Keratinocyte (primary cell): ENCODE results near the gene CDS1. TPM values are rescaled to one million over a fixed set of nuclear protein-coding genes. Genes with fewer than 3 reads are reported as not detected.
A peak's percentile ranks its signal among the peaks of the same experiment; 100 is the strongest.

Experiments used
- DNase-seq: peaks from one replicate; pipeline ENCODE4 v3.0.0-alpha.2; 2011; ENCODE audit warnings: low read depth, missing footprints, low spot score
- FAIRE-seq: peaks from 2 replicates; lab custom pipeline; 2011; peaks lifted over from hg19 to GRCh38; lab: Jason Lieb, UNC
- H2AFZ ChIP-seq: 2 replicates; pipeline ENCODE4 v1.6.0; 2012; ENCODE audit warnings: low read length, control low read depth, inconsistent platforms; ENCODE audit not compliant: control insufficient read depth
- H3K27ac ChIP-seq: 2 replicates; pipeline ENCODE4 v1.5.1; 2011; ENCODE audit warnings: low read length; ENCODE audit not compliant: control insufficient read depth, insufficient read depth
- H3K27me3 ChIP-seq: 3 replicates; pipeline ENCODE4 v1.6.0; 2011; ENCODE audit warnings: low read length; ENCODE audit not compliant: control insufficient read depth, insufficient read depth; ENCODE audit errors: extremely low read depth
- H3K36me3 ChIP-seq, 2 experiments: 2 replicates in 1 of 2; 3 replicates in 1 of 2; pipeline ENCODE4 v1.5.1; 2011; ENCODE audit warnings: low read length in 2 of 2, mild to moderate bottlenecking in 1 of 2; ENCODE audit not compliant: control insufficient read depth in 2 of 2, insufficient read depth in 2 of 2; ENCODE audit errors: extremely low read depth in 1 of 2
- H3K4me1 ChIP-seq: 3 replicates; pipeline ENCODE4 v1.5.1; 2011; ENCODE audit warnings: low read length; ENCODE audit not compliant: control insufficient read depth, insufficient read depth; ENCODE audit errors: extremely low read depth
- H3K4me2 ChIP-seq: 3 replicates; pipeline ENCODE4 v1.6.0; 2011; ENCODE audit warnings: low read depth, low read length; ENCODE audit not compliant: control insufficient read depth, insufficient read depth; ENCODE audit errors: extremely low read depth
- H3K4me3 ChIP-seq, 3 experiments: fragments of 200-600 bp in 1 of 3; sonication (generic) in 1 of 3; 2 replicates in 2 of 3; 3 replicates in 1 of 3; pipeline ENCODE4 v1.5.1; 2011 to 2016; ENCODE audit warnings: low read length in 3 of 3, mild to moderate bottlenecking in 3 of 3, control low read depth in 2 of 3, inconsistent platforms in 1 of 3, low read depth in 1 of 3, mixed read lengths in 1 of 3, mixed run types in 1 of 3, moderate library complexity in 1 of 3; ENCODE audit not compliant: control insufficient read depth in 2 of 3, insufficient read depth in 2 of 3; ENCODE audit errors: extremely low read depth in 1 of 3
- H3K79me2 ChIP-seq: 2 replicates; pipeline ENCODE4 v1.6.0; 2012; ENCODE audit warnings: low read length; ENCODE audit not compliant: control insufficient read depth, insufficient read depth
- H3K9ac ChIP-seq: 3 replicates; pipeline ENCODE4 v1.6.0; 2011; ENCODE audit warnings: low read length; ENCODE audit not compliant: control insufficient read depth, insufficient read depth; ENCODE audit errors: extremely low read depth
- H3K9me1 ChIP-seq: 3 replicates; pipeline ENCODE4 v1.6.0; 2011; ENCODE audit warnings: low read length; ENCODE audit not compliant: control insufficient read depth, insufficient read depth; ENCODE audit errors: extremely low read depth
- H3K9me3 ChIP-seq: 2 replicates; pipeline ENCODE4 v1.5.1; 2012; ENCODE audit warnings: low read depth, low read length; ENCODE audit not compliant: control insufficient read depth
- H4K20me1 ChIP-seq: 3 replicates; pipeline ENCODE4 v1.6.0; 2011; ENCODE audit warnings: low read length; ENCODE audit not compliant: control insufficient read depth, insufficient read depth; ENCODE audit errors: extremely low read depth
- EZH2 ChIP-seq: IDR thresholded peaks from one replicate; pipeline ENCODE4 v1.6.1; 2012; ENCODE audit warnings: inconsistent platforms, mild to moderate bottlenecking, low read length, moderate library complexity
- dilution Hi-C: fragments of 300-500 bp; cut with MboI; formaldehyde crosslinking; loops from one replicate; pipeline ENCODE4 v1.7.0; 2020; ENCODE audit warnings: low sequenced_read_pairs; ENCODE audit not compliant: extremely low pct_ligation_motif_present
- polyA minus RNA-seq, 3 experiments: library from RNA; depleted of rRNA, polyadenylated mRNA; stranded (reverse); fragments of >200 nt; gene quantifications; 1 replicate in 1 of 3; 2 replicates in 1 of 3; 3 replicates in 1 of 3; pipeline ENCODE4 v1.2.3, GENCODE V29; 2011
- polyA plus RNA-seq, 5 experiments: library from polyadenylated mRNA; depleted of rRNA in 3 of 5; stranded (reverse) in 3 of 5; stranded (forward) in 1 of 5; unstranded in 1 of 5; fragments of >200 nt; gene quantifications; 1 replicate in 1 of 5; 2 replicates in 3 of 5; 3 replicates in 1 of 5; pipeline versions ENCODE4 v1.2.1 to v1.2.3, GENCODE V29; 2011 to 2012; ENCODE audit warnings: missing spikeins in 2 of 5, low read depth in 1 of 5, low replicate concordance in 1 of 5
- TF ChIP-seq, protein P1 (sequence below), 3 experiments: IDR thresholded peaks in 1 of 3; conservative IDR thresholded peaks in 1 of 3; optimal IDR thresholded peaks in 1 of 3; 2 replicates in 2 of 3; 3 replicates in 1 of 3; pipeline versions ENCODE3 to v1.5.1; 2011; ENCODE audit warnings: low read length in 3 of 3, mild to moderate bottlenecking in 3 of 3, moderate library complexity in 2 of 3, control low read depth in 1 of 3, inconsistent platforms in 1 of 3; ENCODE audit not compliant: insufficient read depth in 2 of 3; ENCODE audit errors: extremely low read depth in 1 of 3

Gene CDS1
- polyA plus RNA-seq (14.1 to 21.7 TPM (median 19.9 TPM) in 3 replicates), polyA minus RNA-seq (15.8 to 22.6 TPM (median 22.5 TPM) in 3 replicates)
- 7.9 TPM for polyA plus RNA-seq (2011; ENCODE audit: low read depth)
- polyA plus RNA-seq (2011; cell fraction: cytosol; rRNA removed): 8.8 and 17.9 TPM in 2 replicates
- 18.3 and 22.4 TPM in 2 replicates for polyA plus RNA-seq (2011; cell fraction: nucleus; rRNA removed)
- polyA plus RNA-seq (2012; ENCODE audit: low replicate concordance): 12.8 and 21.2 TPM in 2 replicates
- polyA minus RNA-seq (2011; cell fraction: cytosol; rRNA and poly(A)+ RNA removed): 14.4 TPM
- polyA minus RNA-seq (2011; cell fraction: nucleus; rRNA and poly(A)+ RNA removed): 16.5 and 27.5 TPM in 2 replicates

DNA sequence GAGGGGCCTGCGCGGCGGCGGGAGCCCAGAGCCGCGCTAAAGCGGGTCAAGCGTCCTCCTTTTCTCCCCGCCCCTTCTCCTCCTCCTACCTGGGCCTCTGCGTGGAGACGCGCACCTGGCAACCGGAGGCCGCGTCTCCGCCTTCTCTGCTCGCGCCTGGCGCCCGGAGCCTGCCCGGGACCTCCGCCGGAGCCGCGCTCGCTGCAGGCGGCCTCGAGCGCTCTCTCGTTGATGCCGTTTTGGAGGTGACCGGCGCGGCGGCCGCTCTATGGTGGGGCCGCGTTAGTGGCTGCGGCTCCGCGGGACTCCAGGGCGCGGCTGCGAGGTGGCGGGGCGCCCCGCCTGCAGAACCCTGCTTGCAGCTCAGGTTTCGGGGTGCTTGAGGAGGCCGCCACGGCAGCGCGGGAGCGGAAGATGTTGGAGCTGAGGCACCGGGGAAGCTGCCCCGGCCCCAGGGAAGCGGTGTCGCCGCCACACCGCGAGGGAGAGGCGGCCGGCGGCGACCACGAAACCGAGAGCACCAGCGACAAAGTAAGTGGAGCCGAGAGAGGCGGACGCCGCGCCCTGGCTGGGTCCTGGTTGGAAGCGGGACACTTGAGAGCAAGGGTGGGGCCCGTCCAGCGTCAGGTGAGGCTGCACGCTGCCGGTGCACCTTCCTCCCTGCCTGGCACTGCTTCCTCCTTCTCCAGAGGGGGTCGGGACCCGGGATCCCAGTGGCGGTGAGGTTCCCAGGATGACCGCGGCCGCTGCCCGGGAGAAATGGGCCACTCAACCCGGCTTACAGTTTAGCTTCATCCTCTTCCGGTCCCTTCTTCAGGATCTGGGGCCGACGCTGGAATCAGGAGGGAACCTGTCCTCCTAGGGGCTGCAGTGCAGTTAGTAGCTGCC, at the start of gene CDS1:
TSS of gene CDS1 (plus strand) at position 140 of the 888 bp plus-strand sequence. CDS start at position 415, 275 bp downstream.
- peak within 1 kb of the TSS; percentile 86 for H2AFZ ChIP-seq
- TF ChIP-seq, protein P1, sequence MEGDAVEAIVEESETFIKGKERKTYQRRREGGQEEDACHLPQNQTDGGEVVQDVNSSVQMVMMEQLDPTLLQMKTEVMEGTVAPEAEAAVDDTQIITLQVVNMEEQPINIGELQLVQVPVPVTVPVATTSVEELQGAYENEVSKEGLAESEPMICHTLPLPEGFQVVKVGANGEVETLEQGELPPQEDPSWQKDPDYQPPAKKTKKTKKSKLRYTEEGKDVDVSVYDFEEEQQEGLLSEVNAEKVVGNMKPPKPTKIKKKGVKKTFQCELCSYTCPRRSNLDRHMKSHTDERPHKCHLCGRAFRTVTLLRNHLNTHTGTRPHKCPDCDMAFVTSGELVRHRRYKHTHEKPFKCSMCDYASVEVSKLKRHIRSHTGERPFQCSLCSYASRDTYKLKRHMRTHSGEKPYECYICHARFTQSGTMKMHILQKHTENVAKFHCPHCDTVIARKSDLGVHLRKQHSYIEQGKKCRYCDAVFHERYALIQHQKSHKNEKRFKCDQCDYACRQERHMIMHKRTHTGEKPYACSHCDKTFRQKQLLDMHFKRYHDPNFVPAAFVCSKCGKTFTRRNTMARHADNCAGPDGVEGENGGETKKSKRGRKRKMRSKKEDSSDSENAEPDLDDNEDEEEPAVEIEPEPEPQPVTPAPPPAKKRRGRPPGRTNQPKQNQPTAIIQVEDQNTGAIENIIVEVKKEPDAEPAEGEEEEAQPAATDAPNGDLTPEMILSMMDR (optimal IDR thresholded peaks at IDR 0.05 in 1 of 3, IDR thresholded peaks at IDR 0.05 in 1 of 3, conservative IDR thresholded peaks at IDR 0.05 in 1 of 3; ENCODE audit: extremely low read depth in 1 of 3, insufficient read depth in 2 of 3, low read length in 3 of 3): no peak
- TF ChIP-seq EZH2: no peak
- peak within 1 kb of the TSS; percentile 91 for H3K4me2 ChIP-seq
- no peaks in the 10 kb centered on the region for H3K9me1 ChIP-seq
- peaks cover 0 to 1% of the 10 kb centered on the region in 2 experiments for H3K36me3 ChIP-seq
- dilution Hi-C loops: no loop called here
- H3K27ac ChIP-seq: peak within 1 kb of the TSS; percentile 77
- peaks cover 27% of the 10 kb centered on the region for H3K4me1 ChIP-seq
- no peaks in the 10 kb centered on the region for H3K27me3 ChIP-seq
- DNase-seq (no peak), FAIRE-seq (no peak)
- peak within 1 kb of the TSS; percentile 83 to 91 (median 84) for H3K4me3 ChIP-seq
- H3K9me3 ChIP-seq: no peaks in the 10 kb centered on the region
- peak within 1 kb of the TSS; percentile 81 for H3K9ac ChIP-seq
- no peaks in the 10 kb centered on the region for H4K20me1 ChIP-seq
- H3K79me2 ChIP-seq: peaks cover 44% of the 10 kb centered on the region

DNA sequence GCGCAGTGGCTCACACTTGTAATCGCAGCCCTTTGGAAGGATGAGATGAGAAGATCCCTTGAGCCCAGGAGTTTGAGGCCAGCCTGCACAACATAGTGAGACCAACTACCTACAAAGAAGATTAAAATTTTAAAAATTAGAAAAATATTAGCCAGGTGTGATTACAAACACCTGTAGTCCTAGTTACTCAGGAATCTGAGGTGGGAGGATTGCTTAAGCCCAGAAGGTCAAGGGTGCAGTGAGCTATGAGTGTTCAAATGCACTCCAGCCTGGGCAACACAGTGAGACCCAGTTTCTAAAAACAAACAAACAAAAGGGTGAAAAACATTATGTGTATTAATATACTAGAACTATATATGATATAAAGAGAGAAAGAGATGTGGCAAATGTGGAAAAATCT, 47.0 kb upstream of the CDS1 start:
- Histone ChIP-seq H3K9me3 (no peaks in the 10 kb centered on the region), H3K27me3 (no peaks in the 10 kb centered on the region), H3K27ac (no peak overlapping the region), H3K79me2 (no peaks in the 10 kb centered on the region), H4K20me1 (no peaks in the 10 kb centered on the region), H3K4me1 (no peaks in the 10 kb centered on the region), H3K9me1 (no peaks in the 10 kb centered on the region), H3K4me3 (no peak overlapping the region), H2AFZ (no peak overlapping the region), H3K9ac (no peak overlapping the region), H3K4me2 (no peak overlapping the region), H3K36me3 (no peaks in the 10 kb centered on the region)
- dilution Hi-C loops: no loop called here
- FAIRE-seq (no peak), DNase-seq (no peak)
- TF ChIP-seq, protein P1 (optimal IDR thresholded peaks at IDR 0.05 in 1 of 3, IDR thresholded peaks at IDR 0.05 in 1 of 3, conservative IDR thresholded peaks at IDR 0.05 in 1 of 3; ENCODE audit: extremely low read depth in 1 of 3, insufficient read depth in 2 of 3, low read length in 3 of 3): no peak
- TF ChIP-seq EZH2: no peak
